Inflammatory macrophage treated with lipopolysaccharide for 1 hour (primary cell): ENCODE results near the gene SYNE2.
"Not testable (repeated sequence)": the region's sequence is repeated elsewhere in the genome, so short reads cannot be mapped to it uniquely, and the experiment has no call there.

ENCODE experiments used
- DNase-seq, 2 donors: peaks; one replicate each; pipeline ENCODE4 v3.0.0-alpha.2; 2020 to 2022

SYNE2 gene, protein sequence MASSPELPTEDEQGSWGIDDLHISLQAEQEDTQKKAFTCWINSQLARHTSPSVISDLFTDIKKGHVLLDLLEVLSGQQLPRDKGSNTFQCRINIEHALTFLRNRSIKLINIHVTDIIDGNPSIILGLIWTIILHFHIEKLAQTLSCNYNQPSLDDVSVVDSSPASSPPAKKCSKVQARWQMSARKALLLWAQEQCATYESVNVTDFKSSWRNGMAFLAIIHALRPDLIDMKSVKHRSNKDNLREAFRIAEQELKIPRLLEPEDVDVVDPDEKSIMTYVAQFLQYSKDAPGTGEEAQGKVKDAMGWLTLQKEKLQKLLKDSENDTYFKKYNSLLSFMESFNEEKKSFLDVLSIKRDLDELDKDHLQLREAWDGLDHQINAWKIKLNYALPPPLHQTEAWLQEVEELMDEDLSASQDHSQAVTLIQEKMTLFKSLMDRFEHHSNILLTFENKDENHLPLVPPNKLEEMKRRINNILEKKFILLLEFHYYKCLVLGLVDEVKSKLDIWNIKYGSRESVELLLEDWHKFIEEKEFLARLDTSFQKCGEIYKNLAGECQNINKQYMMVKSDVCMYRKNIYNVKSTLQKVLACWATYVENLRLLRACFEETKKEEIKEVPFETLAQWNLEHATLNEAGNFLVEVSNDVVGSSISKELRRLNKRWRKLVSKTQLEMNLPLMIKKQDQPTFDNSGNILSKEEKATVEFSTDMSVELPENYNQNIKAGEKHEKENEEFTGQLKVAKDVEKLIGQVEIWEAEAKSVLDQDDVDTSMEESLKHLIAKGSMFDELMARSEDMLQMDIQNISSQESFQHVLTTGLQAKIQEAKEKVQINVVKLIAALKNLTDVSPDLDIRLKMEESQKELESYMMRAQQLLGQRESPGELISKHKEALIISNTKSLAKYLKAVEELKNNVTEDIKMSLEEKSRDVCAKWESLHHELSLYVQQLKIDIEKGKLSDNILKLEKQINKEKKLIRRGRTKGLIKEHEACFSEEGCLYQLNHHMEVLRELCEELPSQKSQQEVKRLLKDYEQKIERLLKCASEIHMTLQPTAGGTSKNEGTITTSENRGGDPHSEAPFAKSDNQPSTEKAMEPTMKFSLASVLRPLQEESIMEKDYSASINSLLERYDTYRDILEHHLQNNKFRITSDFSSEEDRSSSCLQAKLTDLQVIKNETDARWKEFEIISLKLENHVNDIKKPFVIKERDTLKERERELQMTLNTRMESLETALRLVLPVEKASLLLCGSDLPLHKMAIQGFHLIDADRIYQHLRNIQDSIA (N-terminal part only)

DNA sequence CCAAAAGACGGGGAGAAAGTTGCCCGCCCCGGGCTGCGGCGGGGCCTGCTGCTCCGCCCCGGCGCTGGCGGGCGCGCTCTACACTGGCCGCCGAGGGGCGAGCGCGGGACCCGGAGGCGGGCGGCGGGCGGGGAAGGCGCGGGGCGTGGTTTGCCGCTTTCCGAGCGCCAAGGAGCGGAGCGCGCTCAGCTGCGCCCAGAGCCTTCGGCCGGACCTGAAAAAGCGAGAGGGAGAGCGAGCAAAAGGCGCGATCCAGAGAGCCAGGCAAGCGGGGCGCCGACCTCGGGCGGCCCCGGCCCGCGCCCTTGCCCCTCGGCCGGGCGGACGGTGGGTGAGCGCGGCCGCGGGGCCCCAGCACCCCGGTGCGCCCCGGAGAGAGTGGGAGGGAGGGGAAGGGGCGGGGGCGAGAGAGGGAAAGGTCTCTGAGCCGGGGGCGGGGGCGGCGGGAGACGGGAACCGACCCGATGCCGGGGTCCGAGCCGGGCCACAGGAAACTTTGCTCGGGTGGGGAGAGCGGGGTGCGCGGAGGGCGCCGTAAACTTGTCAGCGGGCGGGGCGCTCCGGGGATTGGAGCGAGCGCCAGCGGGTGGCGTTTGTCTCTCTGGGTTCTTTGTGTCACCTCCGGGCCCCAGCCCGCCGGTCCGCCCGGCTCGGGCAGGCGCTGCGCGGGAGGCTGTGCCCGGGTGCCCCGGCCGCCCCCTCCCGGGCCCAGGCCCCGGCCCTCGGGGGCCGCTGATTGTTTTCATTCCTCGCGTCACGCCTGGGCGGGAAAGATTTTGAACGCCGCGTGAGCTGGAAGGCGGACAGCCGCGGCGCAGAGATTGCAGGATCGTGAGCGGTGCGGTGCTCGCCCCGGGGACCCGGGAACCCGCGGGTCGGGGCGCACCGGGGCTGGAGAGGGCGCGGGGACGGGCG, at the start of gene SYNE2:
SYNE2 (plus strand) TSS at position 188 of the 915 bp plus-strand sequence. CDS start 56,145 bp downstream, outside the sequence.
- peak; percentile 7 to 22 for DNase-seq

DNA sequence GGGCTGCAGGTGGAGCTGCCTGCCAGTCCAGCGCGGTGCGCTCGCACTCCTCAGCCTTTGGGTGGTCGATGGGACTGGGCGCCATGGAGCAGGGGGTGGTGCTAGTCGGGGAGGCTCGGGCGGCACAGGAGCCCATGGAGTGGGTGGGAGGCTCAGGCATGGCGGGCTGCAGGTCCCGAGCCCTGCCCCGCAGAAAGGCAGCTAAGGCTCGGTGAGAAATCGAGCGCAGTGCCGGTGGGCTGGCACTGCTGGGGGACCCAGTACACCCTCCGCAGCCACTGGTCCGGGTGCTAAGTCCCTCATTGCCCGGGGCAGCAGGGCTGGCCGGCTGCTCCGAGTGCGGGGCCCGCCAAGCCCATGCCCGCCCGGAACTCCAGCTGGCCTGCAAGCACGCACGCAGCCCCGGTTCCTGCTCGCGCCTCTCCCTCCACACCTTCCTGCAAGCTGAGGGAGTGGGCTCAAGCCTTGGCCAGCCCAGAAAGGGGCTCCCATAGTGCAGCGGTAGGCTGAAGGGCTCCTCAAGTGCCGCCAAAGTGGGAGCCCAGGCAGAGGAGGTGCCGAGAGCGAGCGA, 49.5 kb upstream of the SYNE2 start:
- DNase-seq, result not testable (repeated sequence)

DNA sequence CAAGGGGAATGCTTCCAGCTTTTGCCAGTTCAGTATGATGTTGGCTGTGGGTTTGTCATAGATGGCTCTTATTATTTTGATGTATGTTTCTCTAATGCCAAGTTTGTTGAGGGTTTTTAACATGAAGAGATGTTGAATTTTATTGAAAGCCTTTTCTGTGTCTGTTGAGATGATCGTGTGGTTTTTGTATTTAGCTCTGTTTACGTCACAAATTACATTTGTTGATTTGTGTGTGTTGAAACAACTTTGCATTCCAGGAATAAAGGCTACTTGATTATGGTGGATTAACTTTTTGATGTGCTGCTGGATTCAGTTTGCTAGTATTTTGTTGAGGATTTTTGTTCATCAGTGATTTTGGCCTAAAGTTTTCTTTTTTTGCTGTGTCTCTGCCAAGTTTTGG, 46.7 kb upstream of the SYNE2 start:
- not testable (repeated sequence) for DNase-seq

DNA sequence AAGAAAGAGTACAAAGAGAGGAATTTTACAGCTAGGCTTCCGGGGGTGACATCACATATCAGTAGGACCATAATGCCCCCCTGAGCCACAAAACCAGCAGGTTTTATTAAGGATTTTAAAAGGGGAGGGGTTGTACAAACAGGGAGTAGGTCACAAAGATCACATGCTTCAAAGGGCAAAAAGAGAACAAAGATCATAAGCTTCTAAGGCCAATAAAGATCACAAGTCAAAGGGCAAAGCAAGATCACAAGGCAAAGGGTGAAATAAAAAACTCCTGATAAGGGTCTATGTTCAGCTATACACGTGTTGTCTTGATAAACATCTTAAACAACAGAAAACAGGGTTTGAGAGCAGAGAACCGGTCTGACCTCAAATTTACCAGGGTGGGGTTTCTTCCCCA, 41.1 kb upstream of the SYNE2 start:
- DNase-seq, result not testable (repeated sequence)

DNA sequence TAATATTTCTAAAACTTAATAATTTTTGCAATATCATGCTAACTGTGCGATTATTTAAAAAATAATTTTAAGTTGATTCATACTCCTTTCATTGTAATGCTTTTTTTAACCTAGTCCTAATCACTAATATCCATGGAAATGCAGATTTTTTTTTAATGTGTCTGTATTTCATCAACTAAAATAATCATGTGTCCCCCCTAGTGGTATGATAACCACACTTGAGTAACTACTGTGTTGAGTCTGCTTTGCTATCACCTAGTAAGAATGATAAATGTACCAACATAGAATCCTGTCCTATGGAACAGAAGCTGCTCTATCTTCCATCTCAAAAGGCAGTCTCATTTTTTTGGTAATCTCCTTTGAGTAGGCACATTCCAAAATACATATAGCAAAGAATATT, 19.1 kb upstream of the SYNE2 start:
- no peak for DNase-seq

DNA sequence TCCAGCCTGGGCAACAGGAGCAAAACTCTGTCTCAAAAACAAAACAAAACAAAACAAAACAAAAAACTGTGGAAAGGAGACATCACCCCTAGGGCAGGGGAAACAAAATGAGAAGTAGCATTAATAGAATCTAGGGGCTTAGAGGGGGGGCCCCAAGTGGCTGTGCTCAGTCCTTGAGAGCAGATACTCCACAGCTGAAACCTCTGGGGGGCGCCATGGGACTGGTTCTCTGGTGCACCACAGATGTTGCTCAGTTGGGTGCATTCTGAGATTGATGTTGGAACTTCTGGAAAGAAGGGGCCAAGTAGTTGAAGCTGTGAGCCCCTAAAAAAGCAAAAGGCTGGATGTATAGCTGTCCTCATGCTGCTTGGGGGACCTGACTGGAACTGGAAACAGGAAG, 11.8 kb upstream of the SYNE2 start:
- DNase-seq, result peak in 1 of 2 donors; percentile 10

DNA sequence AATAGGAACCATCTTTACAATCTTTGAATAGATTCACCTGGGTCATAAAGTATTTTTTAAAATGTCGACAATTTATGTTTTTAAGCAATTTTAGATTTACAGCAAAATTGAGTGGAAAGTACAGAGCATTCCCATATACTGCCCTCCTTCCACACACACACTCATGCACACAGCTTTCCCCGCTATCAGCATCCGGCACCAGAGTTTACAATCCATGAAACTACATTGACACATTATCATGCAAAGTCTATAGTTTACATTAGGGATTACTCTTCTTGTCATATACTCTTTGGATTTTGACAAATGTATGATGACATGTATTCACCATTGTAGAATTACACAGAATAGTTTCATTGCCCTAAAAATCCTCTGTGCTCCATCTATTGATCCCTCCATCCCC, 9.0 kb upstream of the SYNE2 start:
- no peak for DNase-seq

DNA sequence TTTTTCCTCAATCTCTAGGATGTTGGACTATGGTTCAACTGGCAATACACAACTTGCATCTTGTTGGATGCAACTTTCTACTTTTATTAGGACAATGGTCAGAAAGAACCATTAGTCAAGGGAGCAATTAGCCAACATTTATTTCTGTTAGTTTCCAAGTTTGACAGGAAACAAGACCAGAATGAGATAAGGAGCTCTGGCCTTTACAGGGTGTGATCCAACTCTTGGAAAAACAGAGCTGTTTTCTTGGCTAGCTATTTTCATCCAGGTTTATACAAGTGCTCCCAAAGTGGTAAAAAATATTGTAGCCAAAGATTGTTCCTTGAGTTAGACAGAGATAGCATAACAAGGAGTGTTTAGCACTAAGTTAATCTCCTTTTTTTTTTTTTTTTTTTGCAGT, 3.9 kb upstream of the SYNE2 start:
- no peak for DNase-seq

DNA sequence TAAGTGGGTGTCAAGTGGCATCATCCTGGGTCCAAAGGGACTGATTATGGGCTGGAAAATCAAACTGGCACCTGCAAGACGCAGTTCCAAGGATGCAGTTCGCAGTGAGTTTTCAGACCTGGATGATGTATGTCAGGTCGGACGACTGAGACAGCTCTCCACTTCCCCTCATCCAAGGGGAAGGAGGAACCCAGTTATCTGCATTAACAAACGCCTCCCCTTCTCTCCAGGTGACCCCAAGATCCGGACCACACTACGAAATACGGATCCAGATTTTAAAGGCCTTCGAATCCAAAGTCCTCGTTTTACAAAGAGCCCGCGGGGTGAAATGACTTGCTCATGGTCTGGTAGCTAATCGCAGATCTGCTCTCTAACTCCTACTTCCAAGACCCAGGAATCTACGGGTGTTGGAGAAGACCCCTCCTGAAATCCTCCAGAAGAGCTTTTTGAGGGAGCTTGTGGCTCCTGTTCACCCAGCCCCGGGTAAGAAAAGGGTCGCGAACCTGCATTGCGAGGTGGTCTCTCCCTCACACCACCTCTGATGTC, 460 bp upstream of the SYNE2 start:
- DNase-seq, result no peak

DNA sequence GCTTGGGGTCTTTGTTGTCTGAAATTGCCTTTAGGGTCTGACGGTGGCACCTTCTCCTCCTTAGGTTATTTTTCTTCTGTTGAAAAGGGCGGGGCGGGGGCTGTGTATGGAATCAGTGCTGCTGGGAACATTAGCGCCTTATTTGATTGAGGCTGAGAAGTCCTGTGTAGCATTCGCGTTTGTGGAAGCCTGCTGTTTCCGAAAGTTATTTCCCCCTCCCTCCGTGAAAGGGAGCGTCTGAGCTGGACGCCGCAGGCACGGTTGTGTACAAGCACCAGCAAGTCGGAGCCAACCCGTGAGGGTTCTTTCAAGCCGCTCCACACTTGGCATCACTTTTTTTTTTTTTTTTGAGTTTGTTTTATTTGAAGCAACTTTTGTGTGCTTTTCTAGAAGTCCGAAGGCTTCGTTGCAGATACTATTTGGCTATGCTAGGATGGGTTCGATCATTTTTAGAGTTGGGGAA, 1.1 kb downstream of the SYNE2 start:
- no peak for DNase-seq

DNA sequence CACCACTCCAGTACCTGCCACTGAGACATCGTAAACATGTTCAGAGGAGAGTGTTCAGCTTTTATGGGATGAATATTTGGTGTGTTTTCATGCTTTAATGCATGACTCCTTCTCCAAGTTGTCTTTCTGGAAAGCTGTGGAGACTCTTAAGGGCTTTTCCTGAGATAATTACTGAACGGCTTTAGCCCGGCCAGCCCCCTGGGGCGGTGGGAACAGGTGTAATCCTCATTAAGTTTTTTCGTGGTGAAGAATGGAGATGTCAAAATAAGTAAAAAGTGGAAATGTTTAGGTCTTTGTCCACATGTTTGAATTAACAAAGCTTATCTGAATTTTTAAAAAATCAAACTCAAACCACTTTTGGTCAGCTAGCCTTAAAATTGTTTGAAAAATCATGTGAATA, 1.5 kb downstream of the SYNE2 start:
- DNase-seq, result no peak

DNA sequence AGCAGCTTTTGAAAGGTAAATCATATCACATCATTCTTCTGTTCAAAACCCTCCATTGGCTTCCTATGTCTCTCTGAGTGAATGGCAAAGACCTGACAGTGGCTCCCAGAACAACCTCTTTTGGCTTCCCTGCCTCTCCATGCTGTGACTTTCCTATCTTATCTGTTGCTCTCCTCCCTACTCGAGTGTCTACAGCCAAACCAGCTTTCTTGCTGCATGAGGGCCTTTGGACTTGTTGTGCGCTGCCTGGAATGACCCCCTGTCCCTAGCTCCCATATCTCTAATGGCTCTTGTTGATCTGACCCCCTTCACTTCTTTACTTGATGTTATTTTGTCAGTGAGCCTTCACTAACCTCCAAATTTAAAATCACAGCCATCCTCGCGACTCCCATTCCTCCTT, 2.5 kb downstream of the SYNE2 start:
- DNase-seq, result no peak

DNA sequence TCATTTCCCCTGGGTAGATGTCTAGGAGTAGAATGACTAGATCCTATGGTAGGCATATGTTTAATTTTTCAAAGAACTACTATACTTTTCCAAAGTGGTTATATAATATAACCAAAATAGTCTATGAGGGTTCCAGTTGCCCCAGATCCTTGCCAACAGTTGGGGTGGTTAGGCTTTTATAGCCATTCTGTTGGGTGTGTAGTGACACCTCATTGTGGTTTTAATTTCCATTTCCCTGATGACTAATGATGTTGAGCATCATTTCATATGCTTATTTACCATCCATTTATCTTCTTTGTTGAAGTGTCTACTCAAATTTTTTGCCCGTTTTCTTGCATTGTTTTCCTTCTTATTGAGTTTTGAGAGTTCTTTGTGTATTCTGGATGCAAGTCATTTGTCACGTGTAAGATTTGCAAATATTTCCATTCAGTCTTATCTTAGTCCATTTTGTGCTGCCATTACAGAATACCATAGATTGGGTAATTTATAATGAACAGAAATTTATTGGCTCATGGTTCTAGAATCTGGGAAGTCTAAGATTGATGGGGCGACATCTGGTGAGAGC, 4.7 kb downstream of the SYNE2 start:
- DNase-seq, result no peak

DNA sequence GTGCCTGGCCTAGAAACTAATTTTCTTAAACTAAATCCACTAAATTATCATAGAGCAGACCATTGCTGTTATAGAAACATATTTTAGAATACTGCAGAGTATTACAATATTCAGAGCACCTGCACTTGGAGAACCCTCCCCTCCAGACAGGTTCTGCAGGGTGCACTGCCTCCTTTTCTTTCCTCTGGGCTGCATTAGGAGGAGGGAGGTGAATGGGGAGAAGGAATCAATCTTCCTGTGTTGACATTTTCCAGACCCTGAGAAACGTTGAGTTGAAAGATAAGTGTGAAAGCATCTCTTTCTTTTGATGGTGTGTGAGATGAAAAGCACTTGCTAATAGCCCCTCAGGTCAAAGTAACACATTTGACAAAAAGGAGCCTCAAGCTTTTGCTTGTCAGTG, 7.3 kb downstream of the SYNE2 start:
- DNase-seq, result no peak

DNA sequence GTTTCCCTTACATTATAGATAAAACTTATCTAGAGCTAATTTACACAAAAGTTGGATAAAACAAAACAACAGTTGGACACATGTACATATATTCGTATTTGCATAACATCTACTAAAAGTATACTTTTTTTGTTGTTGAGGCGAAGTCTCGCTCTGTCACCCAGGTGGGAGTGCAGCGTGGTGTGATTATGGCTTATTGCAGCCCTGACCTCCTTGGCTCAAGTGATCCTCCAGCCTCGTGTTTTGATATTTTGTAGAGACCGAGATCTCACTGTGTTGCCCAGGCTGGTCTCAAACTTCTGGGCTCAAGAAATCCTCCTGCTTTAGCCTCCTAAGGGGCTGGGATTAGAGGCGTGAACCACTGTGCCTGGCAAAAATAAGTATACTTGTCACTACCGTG, 9.4 kb downstream of the SYNE2 start:
- no peak for DNase-seq

DNA sequence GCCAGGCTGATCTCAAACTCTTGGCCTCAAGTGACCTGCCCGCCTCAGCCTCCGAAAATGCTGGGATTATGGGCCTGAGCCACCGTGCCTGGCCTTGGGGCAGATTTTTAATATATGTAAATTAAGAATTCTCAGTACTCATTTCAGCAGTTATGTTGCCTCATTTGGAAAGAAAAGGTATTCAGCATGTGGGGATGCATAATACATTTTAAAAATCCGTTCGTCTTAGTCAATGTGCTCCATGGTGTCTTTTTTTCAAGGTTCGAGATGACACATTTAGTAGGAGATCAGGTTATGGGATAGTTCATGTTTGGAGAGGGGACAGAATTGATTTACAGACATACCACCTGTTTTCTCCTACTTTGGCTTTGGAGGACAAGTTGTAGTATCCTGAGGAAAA, 10.2 kb downstream of the SYNE2 start:
- no peak for DNase-seq

DNA sequence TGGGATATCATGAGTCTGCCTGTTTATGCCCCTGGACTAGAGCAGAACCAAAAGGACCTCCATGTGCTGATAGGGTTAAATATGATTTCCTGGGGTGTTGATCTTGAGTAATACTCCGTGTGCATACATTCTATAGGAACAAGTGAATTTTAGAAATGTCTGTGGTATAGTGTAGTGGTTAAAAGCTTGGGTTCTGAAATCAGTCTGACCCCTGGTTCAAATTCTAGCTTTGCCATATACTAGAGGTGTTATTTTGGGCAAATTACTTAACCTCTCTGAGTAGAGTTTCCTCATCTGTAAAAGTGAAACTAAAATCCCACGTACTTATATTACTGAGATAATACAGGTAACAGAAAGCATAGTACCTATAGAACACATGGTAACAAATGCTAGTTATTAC, 12.0 kb downstream of the SYNE2 start:
- DNase-seq, result not testable (repeated sequence)

DNA sequence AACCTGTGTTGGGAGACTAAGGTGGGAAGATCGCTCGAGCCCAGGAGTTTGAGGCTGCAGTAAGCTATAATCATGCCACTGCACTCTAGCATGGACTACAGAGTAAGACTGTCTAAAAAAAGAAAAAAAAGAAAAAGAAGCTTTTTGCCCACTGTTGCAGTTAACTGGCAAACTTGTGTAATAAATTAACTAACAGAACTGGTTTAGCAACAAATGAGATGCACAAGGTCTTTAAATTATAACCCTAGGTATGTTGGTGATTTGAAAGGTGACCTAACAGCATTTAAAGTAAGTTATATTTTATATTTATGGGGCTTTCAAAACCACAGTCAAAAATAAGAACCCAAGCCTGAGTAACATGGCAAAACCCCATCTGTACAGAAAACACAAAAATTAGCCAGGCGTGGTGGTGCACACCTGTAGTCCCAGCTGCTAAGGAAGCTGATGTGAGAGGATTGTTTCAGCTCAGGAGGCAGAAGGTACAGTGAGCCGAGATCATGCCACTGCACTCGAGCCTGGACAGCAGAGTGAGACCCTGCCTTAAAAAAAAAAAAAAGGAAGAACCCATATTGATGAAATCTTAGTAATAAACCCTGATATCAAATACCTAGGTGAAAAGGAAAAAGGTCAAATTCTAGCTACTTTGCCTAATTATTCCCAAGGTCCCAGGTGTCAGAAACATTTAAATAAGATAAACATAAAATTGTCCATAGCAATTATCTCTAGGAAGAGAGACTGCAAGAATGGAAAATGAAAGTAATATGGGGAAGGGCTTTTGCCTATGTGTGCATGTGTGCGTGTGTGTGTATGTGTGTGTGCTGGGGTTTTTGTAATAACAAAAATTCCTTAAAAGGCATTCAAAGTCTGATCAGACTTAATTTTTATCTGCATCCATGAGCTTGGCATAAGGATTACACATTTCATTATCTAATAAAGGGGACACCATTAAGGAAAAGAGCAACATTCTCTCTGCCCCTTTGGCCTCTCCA, 15.4 kb downstream of the SYNE2 start:
- DNase-seq, result peak; percentile 18 to 36

DNA sequence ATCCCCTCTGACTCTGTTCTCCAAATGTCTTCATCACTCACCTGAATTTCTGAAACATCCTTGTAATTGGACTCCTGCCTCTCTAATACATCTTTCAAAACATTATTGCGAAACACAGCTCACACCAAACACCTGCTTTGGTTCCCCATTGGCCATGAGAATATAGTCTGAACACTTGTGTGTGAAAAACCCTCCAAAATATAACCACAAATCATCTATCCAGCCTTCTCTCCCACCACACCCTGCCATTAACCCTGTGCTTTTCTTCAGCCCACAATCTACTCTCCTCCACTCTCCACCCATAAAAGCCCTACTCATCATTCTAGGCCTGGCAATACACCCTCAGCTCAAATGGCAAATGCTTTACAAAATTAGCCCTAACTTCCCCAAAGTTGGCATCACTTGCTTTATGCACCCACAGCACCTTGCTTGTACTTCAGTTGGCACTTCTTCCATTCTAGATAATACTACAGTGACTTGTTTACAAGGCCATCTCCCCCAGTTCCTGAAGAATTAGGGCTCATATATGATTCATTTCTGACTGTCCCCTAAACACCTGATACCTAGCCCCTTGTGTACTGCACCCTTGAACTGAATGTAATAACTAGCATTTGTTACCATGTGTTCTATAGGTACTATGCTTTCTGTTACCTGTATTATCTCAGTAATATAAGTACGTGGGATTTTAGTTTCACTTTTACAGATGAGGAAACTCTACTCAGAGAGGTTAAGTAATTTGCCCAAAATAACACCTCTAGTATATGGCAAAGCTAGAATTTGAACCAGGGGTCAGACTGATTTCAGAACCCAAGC, 17.3 kb downstream of the SYNE2 start:
- DNase-seq, result not testable (repeated sequence)
